AG08395 (cell line): ENCODE measurements around the gene ASS1.
"Not testable (repeated sequence)": the region's sequence is repeated elsewhere in the genome, so short reads cannot be mapped to it uniquely, and the experiment has no call there.

Experiments
- DNase-seq: peaks from one replicate; pipeline ENCODE4 v3.0.0; 2012; ENCODE audit warnings: mixed read lengths, low spot score

Gene ASS1

GRCh38 chr9:130444565-130445221 is at the start of gene ASS1:
TSS of gene ASS1 (plus strand) at chr9:130444961. CDS start at chr9:130452229, 7,268 bp downstream.
- DNase-seq = peak; percentile 70

- no peak for DNase-seq
These were observed 48.8 kb upstream of the ASS1 start for GRCh38 chr9:130395810-130396435.

- DNase-seq = no peak
These were observed 48.2 kb upstream of the ASS1 start for GRCh38 chr9:130396581-130396980.

GRCh38 chr9:130398487-130399240 is 46.1 kb upstream of the ASS1 start:
- no peak for DNase-seq

GRCh38 chr9:130399768-130400167 is 45.0 kb upstream of the ASS1 start:
- DNase-seq = no peak

- DNase-seq = no peak
These were observed 43.9 kb upstream of the ASS1 start for GRCh38 chr9:130400870-130401269.

GRCh38 chr9:130401742-130402141 is 43.0 kb upstream of the ASS1 start:
- DNase-seq = not testable (repeated sequence)

- no peak for DNase-seq
These were observed 42.5 kb upstream of the ASS1 start for GRCh38 chr9:130402243-130402642.

- DNase-seq = no peak
These were observed 41.9 kb upstream of the ASS1 start for GRCh38 chr9:130402645-130403440.

GRCh38 chr9:130405657-130406257 is 39.0 kb upstream of the ASS1 start:
- DNase-seq = no peak

GRCh38 chr9:130406278-130406895 is 38.4 kb upstream of the ASS1 start:
- no peak for DNase-seq

- no peak for DNase-seq
These were observed 36.7 kb upstream of the ASS1 start for GRCh38 chr9:130407916-130408663.

GRCh38 chr9:130408669-130409068 is 36.1 kb upstream of the ASS1 start:
- DNase-seq = no peak

GRCh38 chr9:130409246-130409645 is 35.5 kb upstream of the ASS1 start:
- no peak for DNase-seq

GRCh38 chr9:130410443-130410842 is 34.3 kb upstream of the ASS1 start:
- no peak for DNase-seq

GRCh38 chr9:130411566-130411915 is 33.2 kb upstream of the ASS1 start:
- no peak for DNase-seq

GRCh38 chr9:130414081-130414731 is 30.6 kb upstream of the ASS1 start:
- DNase-seq = no peak

- DNase-seq = no peak
These were observed 29.6 kb upstream of the ASS1 start for GRCh38 chr9:130414910-130415746.

- no peak for DNase-seq
These were observed 27.2 kb upstream of the ASS1 start for GRCh38 chr9:130417602-130418001.
